GM21723 (cell line): ENCODE measurements around the gene GASK1A.

ENCODE experiments used
- ATAC-seq: cut with Tn5 transposase; IDR thresholded peaks from one replicate; pipeline ENCODE4 v1.9.1; 2021; ENCODE audit warnings: mild to moderate bottlenecking, moderate library complexity; ENCODE audit not compliant: unreplicated experiment

GASK1A gene

DNA sequence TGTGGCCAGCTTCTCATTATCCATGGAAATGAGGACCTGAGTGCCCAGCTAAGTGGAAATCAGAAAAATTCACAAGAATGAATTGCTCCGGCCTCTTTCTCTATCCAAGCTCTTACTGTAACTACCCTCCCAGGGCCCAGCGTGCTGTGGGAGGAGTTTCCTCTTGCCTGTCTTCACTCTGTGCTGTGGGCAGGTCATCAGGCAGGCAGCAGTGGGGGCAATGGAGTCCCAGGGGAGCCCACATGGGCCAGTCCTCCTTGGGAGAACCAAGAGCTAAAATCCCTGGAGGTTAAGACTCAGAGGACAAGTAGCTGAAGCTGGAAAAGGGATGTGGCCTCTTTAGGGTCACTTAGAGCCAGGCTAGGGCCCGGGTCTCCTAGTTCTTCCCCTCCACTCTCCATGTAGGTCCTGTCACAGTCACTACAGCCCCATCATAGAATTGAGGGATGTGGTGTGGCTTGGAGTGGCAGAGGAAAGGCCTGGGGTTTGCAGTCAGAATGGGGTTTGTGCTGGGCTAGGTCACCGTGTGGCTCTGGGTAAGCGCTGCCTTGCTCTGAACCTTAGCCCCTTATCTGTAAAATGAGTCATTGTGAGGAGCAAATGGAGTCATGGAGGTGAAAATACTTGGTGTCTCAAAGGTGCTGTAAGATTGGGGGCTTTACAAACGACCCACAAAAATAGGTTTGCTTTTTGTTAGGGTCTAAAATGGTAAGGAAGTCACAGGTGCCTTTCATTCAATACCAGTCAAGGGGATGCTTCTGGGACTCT lies 3.7 kb downstream of the GASK1A start:
- ATAC-seq, result no peak

DNA sequence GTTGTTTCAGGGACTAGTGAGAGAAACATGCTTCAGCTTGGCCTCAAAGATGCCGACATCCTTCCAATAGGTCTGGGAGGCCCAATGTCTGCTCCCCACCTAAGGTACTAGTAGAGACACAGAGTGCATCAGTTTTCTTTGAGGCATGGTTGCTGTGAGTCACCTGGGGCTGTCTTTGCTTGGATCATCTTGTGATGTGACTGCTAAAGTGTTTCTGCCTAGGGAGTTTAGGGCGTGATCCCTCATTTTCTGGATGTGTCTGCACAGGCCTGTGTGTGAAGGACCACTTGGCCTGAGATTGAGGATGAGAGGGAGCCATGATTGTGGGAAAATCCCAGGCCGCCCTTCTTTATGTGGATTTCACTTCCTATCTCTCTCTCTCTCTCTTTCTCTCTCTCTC lies 4.8 kb downstream of the GASK1A start:
- ATAC-seq, result no peak

DNA sequence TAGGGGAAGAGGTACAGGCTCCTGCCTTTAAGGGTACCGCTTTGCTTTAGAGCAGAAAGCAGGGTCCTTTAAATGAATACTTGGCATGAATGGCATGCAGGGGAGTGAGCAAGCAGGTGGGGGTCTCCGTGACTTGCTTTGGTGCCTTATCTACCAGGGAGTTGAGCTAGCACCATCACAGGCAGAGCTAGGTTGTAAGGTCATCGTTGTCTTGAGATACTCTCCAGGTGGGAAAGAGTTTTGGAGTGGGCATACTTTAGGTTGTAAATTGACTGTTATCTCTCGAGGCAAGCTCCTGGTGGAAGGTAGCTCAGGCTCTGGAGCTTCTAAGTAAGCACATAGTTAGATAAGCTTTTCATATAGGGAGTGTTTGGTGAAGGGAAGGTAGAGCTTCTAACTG lies 5.6 kb downstream of the GASK1A start:
- ATAC-seq, result no peak

DNA sequence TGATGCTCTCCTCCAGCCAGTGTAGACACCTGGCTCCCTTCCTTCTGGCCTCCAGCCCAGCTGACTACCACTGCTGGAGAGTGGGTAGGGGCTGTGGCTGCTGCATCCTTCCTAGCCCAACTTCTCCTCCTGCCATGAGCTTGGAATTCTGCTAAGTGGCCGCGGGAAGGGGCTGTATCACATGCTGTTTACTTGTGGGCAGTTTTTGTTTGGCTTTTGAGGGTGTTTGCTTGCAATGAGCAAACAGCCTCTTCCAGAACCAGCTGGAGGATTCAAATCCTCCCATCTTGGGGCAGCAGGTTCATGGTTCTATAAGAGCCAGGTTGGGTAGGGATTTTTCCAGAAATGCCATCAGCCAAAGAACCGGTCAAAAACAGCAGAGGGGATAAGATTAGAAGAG lies 9.0 kb downstream of the GASK1A start:
- ATAC-seq, result no peak

DNA sequence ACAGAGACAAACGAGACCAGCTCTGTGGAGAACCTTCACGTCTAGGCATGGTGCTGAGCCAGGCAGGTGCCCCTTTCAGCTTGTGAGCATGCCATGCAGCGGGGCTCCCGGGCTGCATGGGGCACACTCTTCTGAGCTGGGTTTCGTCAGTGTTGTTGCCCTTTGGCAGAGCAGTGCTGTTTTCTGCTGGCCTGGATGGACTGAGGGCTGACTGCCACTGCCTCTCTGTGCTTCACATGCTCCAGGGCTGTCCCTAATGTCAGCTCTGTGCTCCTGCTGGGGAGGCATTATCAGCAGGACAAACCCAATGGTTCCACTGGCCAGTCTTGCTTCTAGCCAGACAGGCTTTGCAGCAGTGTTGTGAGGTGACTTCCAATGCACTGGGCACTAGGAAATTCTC lies 9.5 kb downstream of the GASK1A start:
- no peak for ATAC-seq

DNA sequence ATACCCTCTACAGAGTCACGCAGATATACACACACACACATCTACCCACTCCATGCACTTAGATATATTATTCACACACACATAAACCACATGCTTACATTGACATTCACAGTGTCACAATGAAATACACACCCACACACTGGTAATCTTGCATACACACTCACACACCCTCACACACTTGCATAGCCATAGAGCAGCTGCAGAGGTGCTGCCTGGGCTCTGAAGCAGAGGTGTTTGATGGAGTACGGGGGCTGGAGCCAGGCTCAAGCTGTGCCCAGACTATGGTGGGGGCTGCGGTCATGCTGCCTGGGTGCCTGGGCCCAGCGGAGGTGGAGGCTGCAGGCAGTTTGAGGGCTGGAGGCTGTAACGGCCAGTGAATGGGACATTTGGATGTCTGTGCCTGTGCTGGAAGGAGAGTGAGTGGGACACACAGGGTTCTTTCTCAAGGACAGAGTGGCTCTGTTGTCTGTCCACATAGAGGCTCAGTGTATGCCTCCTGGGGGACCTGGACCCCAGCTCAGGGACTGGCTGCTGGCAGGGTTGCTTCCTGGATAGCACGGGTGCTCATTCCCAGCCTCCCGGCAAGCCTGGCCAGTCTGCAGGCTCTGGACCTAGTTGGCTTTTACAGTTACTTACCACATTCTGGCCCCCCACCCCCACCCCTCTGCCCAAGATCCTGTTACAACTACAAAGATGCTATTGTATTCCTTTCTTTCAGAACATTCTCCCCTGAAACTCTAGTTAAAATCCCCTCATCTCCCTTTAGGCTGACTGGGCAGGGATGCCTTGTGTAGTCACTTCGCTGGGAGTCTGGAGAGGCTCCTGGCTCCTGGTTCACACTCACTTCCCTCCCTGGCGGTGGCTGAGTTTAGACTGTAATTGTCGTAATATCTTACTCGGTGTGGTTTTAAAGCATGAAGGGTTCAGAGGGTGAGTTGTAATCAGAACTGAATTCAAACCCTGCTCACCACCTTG lies 12.5 kb downstream of the GASK1A start:
- ATAC-seq, result no peak

DNA sequence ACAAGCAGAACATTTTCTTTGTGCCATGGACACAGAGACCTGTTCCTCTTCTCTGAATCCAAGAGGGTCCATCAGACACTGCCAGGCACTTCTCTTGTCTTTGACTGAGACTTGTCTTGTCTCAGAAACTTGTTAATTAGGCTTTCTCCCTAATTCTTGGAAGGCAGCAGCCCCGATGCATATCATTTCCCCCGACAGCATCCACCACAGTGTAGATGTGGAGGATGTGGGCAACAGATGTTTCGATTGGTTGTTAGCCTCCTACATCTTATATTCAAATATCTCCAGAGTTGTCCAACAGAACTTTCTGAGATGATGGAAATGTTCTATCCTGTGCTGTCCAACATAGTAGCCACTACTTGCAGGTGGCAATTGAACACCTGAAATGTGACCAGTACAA lies 15.5 kb downstream of the GASK1A start:
- ATAC-seq, result no peak

DNA sequence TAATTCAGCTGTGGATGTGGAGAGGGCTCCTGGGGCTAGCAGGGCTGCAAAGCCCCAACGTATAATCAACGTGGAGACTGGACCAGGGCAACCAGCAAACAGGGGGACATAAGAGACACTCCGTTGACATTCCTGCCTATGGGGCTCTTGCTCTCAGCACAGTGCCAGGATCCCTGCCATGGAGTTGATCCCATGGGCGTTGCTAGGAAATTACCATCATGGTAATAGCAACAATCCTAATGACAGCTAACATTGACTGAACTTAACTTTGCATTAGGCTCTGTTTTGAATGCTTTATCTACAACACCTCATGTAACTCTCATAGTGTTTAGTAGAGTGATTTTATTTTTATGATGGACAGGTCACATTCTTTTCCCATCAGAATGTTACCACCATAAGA lies 16.9 kb downstream of the GASK1A start:
- no peak for ATAC-seq

DNA sequence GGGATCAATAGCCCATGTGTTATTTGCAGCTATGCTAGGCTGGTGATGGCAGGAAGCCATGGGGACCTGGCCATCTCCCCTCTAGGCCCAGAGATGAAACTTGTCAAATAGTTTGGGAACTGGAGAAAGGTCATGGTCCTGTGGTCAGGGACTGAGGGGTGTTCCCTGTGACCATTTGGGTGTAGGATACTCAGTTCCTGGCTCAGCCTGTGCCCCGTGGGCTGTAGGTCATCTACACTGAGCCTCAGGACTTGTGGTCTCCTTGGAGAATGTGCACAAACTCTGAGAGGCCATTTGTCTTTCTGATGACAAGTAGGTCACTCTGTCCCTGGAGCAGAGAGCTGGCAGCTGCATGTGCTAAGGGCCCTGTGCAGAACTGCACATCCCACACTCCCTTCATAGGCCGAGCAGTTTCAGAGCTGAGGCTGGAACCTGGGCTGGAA lies 17.5 kb downstream of the GASK1A start:
- no peak for ATAC-seq

DNA sequence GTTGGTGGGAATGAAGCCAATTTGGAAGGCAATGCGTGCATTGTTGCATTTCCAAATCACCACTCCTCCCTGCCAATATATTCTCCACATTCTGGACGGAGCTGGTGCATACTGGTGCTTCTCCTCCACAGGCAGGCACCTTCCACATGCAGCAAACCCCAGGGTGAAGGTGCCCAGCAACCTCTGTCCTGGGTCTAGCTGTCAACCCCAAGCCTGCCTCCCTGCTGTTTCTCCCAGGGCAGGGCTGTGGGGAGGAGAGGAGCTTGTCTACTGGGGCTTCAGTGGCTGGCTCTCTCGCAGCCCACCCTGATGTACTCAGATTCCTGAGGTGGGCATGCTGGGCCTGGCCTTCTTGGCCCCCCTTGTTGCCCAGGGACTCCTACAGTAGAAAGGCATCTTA lies 20.1 kb downstream of the GASK1A start:
- ATAC-seq, result no peak

DNA sequence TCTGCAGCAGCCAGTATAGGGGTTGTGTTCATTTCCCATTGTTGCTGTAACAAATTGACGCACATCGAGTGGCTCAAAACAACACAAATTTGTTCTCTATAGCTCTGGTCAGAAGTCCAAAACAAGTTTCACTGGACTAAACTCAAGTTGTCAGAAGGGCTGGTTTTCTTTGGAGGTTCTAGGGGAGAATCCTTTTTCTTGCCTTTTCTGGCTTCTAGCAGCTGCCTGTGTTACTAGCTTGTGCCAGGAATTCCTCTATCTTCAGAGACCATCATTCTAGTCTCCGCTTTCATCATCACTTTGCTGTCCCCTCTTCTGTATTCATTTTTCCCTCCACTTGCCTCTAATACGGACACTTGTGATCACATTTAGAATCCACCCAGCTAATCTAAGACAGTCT lies 20.5 kb downstream of the GASK1A start:
- ATAC-seq, result no peak

DNA sequence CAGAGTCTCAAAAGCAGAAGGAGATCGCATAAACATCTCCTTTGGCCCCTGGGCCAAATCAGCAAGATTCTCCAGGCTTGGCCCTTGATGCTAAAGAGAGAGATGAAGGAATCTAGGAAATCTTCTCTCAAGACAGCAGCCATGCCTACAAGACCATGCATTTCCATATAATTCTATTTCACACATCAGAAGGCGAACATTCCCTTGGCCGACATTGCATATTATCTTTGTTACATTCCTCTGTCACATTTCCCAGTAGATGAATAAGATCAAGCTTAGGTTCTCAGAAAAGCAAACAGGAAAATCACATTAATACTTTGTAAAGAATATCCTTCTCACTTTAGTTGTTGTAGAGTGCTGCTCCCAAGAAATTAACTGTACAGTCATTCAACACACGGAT lies 21.3 kb downstream of the GASK1A start:
- no peak for ATAC-seq

DNA sequence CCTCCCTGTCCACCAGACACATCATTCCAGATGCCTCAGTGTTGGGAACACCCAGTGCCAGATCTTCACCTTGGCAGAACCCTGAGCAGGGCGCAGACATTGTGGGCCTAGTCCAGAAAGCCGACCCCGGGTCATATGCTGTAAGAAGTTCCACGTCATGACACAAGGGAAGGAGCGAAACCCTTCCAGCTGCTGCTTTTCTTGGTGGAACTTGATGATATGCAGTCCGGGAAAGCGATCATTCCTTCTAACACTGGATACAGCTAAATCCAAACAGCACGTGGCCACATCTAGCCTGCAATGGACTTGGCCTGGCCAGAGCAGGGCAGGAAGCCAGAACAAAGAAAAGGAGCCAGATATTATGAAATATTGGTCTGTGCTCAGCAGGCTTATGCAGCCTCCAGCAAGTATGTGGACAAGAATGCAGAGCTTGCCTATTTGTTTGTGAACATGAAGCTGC lies 22.0 kb downstream of the GASK1A start:
- ATAC-seq, result no peak

DNA sequence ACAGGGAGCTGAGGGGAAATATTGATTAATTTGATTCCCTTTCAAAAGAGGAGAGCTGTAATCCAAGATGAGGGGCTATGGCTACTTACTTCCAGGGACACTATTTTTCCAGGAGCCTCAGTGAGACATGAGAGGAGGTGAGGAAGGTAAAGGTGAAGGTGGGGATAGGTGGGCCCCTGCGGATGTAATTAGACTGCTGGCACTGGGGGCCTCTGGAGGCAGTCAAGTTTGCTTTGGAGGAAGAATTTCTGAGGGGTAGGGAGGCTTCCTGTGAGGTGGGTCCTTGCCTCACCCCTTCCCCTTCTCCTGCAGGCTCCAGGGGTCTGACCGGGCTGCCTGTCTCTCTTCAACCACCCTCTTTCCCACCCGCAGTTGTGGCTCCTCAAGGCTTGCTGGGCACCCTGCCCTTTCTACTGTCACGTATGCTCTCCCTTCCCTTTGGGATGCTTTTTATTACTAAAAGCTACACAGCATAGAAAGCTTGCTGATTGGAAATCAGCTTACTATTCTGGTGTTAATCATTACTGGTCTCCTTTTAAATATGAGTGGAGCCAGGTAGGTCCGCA lies 22.5 kb downstream of the GASK1A start:
- no peak for ATAC-seq

DNA sequence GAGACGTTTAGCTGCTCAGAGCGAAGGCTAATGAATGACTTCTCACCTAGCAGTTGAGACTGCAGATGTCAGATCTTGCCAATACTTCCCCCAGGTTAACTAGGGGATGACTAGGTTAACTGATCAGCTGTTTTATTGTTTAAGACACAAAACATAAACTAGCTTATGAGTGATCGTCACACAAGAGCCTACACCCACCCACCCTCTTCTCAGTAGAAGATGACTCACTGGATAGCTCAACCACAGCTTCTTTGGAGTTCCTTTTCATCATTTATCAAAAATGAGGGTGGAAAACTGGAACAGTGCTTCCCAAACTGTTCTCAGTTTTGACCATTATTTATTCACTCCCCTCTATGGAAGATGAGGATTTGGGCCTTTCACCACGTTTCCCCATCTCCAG lies 25.2 kb downstream of the GASK1A start:
- ATAC-seq, result no peak

DNA sequence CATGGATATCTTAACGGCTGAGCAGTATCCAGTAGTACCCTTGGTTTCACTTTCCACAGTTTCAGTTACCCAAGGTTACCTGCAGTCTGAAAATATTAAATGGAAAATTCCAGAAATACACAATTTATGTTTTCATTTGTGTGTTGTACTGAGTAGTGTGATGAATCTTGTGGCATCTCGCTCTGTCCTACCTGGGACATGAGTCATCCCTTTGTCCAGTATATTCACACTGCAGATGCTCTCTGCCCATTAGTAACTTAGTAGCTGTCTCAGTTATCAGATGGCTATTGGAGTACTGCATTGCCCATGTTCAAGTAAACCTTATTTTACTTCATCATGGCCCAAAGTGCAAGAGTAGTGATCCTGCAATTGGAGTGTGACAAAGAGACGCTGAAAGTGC lies 26.1 kb downstream of the GASK1A start:
- no peak for ATAC-seq

DNA sequence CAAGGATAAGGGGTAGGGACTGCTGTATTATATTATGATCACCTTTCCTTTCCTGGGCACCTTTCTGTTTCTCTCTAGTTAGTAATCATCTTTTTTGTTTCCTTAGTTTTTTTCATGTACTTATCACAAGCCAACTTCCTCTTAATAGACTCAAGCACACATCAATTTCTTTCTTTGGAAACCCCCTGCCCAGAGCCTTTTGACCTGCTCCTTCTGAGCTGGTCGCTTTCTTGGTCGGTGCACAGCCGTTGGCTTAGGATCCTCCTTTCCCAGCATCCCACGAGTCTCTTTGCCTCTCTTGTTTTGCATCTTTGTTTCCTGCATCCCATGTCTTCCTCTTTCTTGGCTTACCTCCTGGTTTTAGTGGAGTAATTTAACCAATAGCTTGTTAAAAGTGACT lies 26.9 kb downstream of the GASK1A start:
- no peak for ATAC-seq

DNA sequence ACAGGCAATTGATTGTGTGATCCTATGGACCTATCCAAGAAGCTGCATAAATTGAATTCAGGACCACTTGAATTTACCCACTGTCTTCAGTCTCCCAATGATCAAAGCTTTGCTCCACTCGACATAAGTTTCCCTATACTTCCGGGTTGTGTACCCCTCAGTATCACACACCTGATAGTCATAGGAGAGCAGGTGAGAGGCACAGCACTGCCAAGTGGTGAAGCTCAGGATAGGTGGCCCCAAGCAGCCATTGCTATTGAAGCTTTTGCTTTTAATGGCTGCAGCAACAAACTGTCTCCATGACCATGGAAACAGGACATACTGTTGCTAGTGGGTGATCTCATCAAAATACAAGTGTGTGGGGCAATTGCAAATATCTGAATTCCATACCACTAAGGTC lies 27.7 kb downstream of the GASK1A start:
- ATAC-seq, result no peak

DNA sequence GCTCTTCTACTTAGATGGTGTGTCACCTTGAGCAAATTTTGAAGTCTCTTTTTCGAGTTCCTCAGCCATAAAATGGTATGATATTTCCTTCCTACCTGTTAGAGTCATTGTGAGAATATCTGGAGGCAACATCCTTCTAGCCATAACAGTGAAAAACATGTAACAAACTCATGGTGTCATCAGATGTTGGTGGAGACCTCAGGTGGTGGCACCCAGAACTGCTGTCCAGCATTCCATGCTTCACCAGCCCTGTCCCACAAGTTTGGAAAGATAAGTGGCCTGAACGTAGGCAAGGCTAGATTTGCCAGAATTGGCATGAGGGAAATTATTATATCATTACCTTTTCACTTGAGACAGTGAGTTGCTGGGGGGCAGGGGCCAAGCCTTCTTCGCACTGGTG lies 30.4 kb downstream of the GASK1A start:
- ATAC-seq, result no peak

DNA sequence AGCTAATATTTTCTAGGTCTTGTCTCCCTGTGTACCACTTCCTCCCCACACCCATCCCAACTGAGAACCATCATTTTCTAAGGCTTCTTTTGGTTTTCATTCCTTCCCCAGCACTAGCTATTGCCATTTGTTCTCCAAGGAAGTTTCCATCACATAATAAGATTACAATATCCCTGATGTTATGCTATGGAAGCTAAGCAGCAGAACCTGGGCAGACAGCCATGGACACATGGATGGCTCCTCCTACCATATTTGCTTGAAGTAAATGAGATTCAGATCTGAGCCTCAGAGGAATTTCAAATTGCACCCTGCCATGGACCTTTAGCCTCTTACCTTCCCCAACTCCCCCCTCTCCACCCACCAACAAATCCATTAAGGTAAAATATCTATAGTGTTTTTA lies 31.5 kb downstream of the GASK1A start:
- no peak for ATAC-seq

DNA sequence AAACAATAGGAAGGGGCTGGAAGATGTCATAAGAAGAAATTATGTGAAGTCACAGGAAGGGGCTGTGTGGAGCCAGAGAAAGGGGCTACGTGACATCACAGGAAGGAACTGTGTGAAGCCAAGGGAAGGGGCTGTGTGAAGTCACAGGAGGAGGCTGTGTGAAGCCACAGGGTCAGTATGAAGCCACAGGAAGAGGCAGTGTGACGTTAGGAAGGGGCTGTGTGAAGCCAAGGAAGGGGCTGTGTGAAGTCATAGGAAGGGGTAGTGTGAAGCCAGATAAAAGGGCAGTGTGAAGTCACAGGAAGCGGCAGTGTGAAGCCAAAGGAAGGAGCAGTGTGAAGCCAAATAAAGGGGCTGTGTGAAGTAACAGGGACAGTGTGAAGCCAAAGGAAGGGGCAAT lies 32.5 kb downstream of the GASK1A start:
- ATAC-seq, result no peak

DNA sequence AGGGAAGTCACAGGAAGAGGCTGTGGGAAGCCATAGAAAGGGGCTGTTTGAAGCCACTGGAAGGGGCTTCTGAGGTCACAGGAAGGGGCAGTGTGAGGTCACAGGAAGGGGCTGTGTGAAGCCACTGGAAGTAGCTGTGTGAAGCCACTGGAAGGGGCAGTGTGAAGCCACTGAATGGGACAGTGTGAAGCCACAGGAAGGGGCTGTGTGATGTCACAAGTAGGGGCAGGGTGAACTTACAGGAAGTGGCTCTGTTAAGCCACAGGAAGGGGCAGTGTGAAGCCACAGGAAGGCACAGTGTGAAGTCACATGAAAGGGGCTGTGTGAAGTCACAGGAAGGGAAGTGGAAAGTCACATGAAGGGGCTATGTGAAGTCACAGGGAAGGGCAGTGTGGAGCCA lies 33.1 kb downstream of the GASK1A start:
- no peak for ATAC-seq
